ENCODE data around the gene EIF2B4.
"Not testable (repeated sequence)": the region's sequence is repeated elsewhere in the genome, so short reads cannot be mapped to it uniquely, and the experiment has no call there.

Gene EIF2B4

DNA sequence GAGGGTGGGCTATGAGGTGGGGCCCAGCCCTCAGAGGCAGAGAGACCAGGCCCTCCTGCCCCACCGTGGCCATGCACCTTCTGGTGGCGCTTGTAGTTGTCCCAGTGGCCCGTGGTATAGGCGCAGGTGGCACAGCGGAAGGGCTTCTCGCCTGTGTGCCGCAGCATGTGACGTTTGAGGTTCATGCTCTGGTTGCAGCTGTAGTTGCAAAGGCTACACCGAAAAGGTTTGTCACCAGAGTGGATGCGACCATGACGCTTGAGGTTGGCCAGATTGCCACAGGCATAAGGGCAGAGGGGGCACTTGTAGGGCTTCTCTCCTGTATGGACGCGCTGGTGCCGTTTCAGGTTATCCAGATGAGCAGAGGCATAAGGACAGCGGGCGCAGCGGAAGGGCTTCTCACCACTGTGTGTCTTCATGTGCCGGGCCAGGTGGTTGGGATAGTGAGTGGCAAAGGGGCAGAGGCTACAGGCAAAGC lies 7.5 kb upstream of the EIF2B4 start:
- DNase-seq = no peak

DNA sequence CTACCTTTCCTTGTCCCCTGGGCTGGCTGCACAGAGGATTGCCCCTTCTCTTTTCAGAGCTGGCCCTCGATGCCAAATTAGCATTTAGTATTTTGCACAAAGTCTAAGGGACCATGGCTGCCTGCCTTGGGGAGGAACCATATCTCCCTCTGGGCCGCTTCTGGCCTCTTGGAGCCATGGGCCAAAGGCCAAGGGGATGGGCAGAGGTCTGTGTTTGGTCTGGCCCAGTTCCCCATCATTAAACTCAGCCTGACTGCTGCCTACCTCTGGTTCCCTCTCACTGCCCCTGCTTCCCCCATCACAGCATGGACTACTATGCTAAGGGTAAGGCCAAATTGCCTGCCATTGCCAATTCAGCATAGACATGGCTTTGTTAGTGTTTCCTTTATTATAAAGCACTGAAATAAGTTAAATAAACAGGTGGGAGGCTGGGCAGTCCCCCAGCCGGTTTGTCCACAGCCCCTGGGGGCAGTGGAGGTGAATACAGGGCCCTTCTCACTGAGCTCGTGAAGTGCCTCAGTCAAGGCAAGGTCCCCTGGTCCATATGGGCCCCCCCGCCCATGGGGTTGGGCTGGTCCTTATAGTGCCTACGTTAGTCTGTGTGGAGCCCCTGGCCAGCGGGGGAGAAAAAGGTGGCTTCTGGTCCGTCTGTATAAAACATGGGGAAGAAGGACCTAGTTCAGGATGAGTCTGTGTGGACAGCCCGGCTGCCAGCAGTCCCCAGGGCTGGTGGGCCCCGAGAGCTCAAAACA lies 6.9 kb upstream of the EIF2B4 start:
- DNase-seq = no peak

DNA sequence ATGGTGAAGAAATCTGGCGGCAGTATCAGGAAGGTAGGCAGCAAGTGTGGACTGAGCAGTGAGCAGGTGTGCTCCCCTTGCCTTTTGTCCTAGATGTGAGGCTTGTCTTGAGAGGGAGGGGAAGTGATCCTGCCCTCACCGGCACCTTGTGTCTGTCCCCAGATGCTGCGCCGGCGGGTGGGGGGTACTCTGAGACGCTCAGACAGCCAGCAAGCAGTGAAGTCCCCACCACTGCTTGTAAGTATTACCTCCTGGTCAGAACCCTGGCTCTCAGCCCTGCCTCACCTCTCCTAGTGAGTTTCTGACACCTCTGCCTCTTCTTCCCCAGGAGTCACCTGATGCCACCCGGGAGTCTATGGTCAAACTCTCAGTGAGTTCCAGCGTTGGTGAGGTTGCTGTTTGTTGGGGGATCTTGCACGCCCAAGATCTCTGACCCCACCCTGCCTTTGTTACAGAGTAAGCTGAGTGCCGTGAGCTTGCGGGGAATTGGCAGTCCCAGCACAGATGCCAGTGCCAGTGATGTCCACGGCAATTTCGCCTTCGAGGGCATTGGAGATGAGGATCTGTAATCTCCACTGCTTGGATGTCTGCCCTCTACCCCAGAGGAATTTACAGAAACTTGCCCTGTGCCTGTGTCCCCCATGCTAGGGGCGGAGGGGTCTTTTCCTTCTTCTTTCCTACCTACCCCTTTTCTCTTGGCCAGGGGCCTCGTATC lies 6.2 kb upstream of the EIF2B4 start:
- DNase-seq = no peak

DNA sequence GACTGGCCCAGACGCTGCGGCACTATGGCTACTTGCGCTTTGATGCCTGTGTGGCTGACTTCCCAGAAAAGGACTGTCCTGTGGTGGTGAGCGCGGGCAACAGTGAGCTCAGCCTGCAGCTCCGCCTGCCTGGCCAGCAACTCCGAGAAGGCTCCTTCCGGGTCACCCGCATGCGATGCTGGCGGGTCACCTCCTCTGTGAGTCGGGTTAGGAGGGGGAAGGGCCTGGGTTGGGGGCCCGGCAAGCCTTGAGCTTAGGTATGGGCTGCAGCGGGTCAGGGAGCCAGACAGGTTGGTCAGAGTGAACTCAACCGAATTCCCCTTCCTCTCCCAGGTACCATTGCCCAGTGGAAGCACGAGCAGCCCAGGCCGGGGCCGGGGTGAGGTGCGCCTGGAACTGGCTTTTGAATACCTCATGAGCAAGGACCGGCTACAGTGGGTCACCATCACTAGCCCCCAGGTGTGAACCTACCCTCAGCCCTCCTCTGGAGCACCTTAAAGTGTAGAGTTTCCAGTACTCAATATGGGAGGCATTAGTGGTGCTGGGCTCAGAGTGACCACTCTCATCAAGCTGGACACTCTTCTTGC lies 5.5 kb upstream of the EIF2B4 start:
- no peak for DNase-seq

DNA sequence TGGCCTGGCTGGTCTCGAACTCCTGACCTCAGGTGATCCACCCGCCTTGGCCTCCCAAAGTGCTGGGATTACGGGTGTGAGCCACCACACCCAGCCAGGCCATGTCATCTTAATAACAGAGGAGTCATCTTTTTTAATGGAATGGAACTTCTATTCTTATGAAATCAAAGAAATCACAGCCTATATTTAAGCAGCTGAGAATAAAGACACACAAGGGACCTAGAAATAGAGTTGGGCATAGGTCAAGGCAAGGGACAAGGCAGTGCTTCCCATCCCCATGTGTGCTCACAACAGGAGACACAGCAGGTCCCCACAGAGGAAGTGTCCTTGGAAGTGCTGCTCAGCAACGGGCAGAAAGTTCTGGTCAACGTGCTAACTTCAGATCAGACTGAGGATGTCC lies 3.4 kb upstream of the EIF2B4 start:
- no peak for DNase-seq

DNA sequence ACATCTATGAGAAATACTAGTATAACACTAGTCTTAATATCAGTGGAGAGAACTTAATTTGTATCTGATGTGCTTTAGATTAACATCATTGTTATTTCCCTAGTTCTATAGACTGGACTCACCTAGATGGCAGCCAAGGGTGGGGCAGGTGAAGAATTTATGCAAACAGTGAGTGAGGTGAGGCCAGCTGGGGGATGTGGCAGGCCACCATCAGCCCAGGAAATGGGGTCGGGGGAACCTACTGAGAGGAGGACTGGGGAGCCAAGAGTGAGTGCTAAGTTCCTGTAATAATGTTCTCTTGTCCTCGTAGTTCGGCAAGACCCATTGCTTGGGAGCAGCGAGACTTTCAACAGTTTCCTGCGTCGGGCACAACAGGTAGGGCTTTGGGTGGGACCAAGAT lies 2.8 kb upstream of the EIF2B4 start:
- no peak for DNase-seq

DNA sequence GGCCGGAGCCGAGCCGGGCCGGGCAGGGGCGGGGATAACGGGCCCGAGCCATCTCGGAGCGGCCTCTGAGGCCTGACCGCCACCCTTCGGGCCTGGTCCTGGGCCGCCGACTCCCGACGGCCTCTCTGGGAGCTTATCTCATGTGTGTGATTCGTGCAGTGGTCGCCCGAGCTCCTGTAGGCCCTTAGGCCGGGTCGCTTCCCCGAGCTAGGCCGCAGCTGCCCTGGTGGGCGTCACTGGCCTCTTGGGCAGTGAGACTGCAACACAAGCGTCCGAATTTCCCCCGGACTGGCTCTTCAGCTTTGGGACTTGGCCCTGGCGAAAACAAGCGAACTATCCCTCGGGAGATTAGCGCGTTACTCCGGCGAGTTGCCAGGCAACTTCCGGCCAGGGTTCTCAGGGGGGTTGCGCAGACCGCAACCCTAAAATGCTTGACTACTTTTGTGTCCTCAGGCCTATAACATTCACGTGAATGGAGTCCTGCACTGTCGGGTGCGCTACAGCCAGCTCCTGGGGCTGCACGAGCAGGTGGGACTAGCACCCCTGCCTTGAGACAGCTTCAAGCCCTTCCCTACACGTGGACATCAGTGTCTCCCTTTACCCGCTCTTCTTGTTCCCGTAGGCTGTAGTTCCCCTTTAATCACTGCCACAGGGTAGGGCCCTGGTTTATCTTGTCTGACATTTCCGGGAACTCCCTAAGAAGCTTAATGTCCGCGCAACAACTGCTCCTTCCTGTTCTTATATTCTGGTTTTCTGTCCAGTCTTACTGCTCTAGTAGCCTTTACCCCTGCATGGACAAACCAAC lies 880 bp upstream of the EIF2B4 start:
- DNase-seq = peak in 1 of 2 experiments; percentile 36

DNA sequence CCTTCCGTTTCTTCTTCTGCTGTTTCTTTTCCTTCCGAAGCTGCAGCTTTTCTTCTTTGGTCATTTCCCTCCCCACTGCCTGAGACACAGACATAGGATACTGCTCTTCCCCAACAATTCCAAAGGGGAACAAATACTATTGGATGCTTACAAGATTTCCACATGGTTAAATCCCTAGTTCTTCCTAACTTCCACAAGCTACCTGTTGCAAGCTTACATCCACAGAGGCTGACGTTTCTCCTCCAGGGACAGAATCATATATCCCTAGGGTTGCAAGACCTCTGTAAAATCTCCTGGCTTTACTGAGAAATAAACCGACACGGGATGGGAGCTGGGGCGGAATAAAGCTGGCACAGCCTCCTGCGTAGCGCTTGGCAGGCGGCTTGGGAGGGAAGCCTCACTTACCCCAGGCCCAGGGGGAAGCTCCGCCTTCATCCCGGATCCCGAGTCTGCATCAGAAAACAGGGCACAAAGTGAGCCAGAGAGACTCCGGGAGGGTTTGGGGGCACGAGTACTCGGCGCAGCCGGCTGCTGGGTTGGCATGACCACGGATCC lies 590 bp downstream of the EIF2B4 start:
- DNase-seq = no peak

DNA sequence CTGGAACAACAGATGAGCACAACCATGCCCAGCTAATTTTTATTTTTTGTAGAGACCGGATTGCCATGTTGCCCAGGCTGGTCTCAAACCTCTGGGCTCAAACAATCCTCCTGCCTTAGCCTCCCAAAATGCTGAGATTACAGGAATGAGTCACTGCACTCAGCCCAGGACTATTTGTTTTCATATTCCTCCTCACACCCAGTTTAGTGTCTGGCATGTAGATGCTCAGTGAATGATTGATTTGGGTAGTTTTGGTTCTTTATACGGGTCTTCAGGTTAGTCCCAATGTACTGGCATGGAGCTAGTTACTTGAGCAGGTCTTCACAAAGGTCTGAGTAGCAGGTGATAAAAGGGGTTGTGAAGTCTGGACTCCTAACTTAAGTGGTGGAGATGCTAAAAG lies 6.2 kb downstream of the EIF2B4 start:
- DNase-seq = no peak

DNA sequence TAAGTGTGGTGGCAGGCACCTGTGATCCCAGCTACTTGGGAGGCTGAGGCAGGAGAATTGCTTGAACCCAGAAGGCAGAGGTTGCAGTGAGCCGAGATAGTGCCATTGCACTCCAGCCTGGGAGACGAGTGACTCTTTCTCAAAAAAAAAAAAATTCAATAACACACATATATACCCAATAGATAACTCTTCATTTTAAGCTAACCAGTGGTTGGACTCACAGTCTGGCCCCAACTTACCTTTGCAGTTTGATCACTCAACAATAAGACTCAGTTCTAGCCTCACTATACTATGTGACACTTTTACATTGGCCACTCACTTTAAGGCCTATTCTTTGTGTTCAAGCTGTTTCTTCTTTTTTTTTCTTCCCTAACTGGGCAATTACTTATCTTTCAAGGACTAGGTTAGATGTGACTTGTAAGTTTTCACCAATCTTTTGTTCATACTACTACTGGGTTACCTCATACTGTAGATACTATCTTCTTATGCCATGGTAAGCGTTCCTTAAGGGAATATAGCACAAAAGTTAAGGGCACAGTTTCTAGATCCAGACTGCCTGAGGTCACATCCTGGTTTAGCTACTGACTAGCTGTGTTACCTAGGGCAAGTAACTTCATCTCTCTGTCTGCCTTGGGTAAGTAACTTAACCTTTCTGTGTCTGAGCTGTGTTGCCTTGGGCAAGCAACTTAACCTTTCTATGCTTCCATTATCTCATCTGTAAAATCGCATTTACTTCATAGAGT lies 7.3 kb downstream of the EIF2B4 start:
- DNase-seq = no peak

DNA sequence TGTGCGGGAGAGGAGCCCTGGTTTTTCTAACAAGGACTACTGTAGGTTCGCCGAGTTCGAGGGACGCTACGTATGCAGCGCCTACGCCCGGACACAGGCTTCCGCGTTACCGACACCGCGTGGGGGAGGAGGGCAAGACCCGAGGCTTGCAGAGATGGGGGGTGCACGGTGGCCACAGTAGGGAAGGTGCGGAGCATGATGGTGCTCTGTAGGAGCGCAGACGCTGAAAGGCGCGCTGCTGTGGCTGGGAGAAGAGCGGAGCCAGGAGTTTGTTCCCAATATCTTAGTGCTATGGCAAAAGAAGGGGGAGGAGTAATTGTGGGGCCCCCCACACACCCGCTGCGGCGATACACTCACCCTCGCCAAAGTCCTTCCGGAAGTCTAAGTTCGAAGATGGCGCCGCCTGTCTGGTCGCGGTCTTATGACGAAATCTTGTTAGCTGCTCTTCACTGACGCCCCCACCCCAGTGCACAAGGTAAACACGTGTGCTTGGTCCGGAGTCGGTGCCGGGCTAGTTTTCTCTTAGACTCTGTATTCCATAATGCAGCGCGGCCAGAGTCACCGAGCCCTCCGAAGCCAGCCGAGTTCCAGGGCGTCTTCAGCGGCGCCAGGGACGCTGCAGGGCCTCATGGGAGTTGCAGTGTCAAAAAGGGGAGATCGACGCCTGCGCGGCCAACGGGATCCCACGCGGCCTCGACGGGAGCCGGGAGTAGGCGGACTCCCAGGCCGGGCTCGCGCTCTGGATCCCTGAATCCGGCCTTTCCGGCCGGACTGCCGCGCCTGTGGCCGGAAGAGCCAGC lies 13.6 kb downstream of the EIF2B4 start, which contains the start of gene GTF3C2:
Gene GTF3C2, minus strand, starts transcription at position 383 of the 800 bp plus-strand sequence. CDS start 13,210 bp downstream, outside the sequence.
- DNase-seq = peak; percentile 99 to 100

DNA sequence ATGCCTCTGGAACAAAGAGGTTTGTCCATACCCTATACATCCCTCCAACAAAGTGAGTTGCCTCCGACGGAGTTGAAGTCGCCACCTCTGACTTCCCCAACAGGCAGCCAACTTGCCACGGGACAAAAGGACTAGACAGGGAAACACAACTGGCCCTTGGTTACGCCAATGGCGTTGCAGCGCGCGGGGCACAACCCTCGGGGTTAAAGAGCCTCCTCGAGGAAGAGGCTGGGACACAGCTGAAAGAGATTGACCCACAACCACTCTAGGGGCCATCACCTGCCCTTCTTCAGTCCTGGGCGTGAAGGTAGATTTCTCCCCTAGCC lies 14.1 kb downstream of the EIF2B4 start:
- peak; percentile 54 to 86 for DNase-seq

DNA sequence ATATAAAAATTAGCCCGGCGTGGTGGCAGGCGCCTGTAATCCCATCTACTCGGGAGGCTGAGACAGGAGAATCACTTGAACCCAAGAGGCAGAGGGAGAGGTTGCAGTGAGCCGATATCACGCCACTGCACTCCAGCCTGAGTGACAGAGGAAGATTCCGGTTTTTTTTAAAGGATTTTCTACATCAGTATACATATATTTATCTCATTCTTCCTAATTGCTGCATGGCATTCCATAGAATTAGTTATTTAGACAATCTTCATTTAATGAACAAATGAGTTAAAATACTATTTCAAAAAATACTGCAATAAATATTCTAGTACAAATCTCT lies 15.6 kb downstream of the EIF2B4 start:
- DNase-seq = no peak

DNA sequence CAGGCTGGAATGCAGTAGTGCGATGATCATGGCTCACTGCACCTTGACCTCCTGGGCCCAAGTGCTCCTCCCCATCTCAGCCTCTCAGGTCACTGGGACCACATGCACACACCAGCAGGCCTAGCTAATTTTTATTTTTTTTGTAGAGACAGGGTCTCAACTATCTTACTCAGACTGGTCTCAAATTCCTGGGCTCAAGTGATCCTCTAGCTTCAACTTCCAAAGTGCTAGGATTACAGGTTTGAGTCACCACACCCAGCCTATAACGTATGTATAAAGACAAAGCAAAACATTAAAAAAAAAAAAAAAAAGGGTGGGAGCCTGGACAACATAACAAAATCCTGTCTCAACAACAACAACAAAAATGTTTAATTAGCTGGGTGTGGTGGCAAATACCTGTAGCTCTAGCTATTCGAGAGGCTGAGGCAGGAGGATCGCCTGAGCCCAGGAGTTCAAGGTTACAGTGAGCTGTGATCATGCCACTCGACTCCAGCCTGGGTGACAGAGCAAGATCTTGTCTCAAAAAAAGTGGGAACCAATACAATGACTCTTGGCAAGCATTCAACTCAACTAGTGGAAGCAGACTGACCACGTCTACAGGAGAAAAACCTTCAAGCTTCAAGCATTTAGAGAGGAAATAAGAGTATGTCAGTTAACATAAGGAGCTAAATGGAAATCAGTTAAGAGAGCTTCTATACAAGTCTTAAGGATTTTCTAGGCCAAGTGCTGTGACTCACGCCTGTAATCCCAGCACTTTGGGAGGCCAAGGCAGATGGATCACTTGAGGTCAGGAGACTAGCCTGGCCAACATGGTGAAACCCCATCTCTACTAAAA lies 16.2 kb downstream of the EIF2B4 start:
- no peak for DNase-seq

DNA sequence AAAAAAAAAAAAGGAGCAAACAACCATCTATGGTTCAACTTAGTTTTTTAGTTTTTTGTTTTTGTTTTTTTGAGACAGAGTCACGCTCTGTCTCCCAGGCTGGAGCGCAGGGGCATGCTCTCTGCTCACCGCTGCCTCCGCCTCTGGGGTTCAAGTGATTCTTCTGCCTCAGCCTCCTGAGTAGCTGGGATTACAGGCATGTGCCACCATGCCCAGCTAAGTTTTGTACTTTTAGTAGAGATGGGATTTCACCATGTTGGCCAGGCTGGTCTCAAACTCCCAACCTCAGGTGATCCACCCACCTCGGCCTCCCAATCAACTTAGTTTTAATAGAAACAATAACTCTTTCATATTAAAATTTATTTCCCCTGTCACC lies 16.8 kb downstream of the EIF2B4 start:
- not testable (repeated sequence) for DNase-seq

DNA sequence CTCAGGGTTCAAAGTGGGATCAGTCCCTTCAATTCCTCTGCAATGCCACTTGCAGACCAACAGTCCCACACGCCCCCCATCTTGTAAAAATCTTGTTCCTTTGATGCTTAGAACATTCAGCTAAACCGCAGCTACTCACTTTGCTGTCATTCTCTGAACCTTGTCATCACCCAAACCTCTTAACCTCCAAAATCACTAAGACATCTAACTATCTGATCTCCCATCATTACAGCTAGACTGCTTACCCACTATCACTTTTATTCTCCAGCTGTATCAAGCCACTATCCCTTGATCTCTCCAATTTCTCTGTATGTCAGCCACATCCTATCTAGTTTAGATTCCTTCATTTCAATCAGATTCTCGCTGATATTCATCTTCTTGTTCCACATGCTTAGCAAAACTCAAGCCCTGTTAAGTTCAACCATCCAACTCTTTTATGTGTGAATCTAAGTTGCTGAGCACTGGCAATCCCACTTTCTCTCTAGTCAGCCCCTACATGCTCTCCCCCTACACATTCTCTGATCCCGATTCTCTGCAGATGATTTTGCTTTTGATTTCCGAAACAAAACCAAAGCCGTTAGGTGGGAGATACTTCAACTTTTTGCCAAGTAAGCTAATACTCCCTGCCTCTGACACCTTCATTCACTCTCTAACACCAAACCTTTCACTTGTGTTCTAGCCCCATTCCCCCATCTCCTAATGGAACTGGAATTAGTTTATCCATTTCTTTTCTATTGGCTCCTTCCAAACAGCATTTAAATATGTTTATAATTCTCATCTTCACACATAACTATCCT lies 18.1 kb downstream of the EIF2B4 start:
- DNase-seq = no peak

DNA sequence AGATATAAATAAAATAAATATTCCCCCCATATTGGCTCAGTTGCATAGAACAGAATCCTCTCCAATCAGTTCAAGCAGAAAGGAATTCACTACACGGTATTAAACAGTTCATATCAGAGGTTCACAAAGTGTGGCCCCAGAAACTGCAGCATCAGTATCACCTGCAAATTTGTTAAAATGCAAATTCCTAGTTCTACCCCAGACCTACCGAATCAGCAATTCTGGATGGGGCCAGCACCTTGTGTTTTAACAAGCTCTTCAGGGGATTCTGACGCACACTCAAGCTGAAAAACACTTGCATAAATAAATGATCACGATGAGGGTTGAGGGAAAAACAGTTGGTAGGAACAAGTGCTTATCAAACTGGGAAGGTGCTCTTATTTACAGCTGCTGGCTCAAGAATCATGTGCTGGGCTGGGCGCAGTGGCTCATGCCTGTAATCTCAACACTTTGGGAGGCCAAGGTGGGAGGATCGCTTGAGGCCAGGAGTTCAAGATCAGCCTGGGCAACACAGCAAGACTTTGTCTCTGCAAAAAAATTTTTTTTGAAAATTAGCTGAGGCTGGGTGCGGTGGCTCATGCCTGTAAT lies 19.9 kb downstream of the EIF2B4 start:
- DNase-seq = no peak

DNA sequence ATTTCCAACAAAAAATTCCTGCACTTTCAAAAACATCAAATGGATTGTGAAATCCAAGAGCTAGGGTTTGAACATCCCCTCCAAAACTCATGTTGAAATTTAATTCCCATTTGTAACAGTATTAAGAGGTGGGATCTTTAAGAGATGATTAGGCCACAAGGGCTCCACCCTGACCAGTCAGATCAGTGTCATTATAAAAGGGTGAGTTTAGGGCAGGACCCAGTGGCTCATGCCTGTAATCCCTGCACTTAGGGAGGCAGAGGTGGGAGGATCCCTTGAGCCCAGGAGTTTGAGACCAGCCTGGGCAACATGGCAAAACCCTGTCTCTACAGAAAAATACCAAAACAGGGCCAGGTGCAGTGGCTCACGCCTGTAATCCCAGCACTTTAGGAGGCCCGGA lies 22.5 kb downstream of the EIF2B4 start:
- DNase-seq = no peak

DNA sequence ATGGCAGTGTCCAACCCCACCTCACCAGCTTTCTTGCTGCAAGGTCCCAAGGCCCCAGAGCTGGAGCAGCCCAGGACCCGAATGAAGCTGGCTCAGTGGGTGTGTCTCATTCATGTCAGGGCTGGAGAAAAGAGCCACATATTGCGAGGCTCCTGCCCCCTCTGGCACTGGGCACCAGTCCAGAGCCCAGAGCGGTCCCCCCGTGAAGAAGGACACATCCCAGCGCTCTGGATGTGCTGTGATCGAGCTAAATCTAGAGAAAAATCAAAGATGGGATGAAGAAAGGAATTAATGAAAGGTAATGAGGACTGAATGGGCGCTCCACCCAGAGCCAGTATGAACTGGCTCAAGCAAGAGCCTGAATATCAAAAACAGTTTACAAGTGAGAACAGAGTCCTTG lies 34.0 kb downstream of the EIF2B4 start:
- DNase-seq = no peak
